PC-9 (cell line): Measurements from ENCODE around the gene ARHGEF33. TPM values are rescaled to one million over a fixed set of nuclear protein-coding genes. Genes with fewer than 3 reads are reported as not detected.

Experiments used
- BruUV-seq: library from RNA; stranded (reverse); fragments of 400-500 nt; replicated peaks from 2 replicates; lab custom pipeline; 2021; lab: Mats Ljungman, UMichigan
- CTCF ChIA-PET: fragments of 300-600 bp; sonication (Branson Sonifier 250); formaldehyde crosslinking; loops from one replicate; lab custom pipeline; 2022; ENCODE audit warnings: antibody characterized with exemption; lab: Charles Lee
- POLR2A ChIA-PET: fragments of 300-600 bp; sonication (Branson Sonifier 250); formaldehyde crosslinking; loops from one replicate; lab custom pipeline; 2022; ENCODE audit warnings: antibody characterized with exemption; ENCODE audit not compliant: unreplicated experiment; lab: Charles Lee
- DNase-seq, 2 experiments: peaks; one replicate each; pipeline versions ENCODE4 v3.0.0 to v3.0.0-alpha.2; 2015 to 2022; ENCODE audit warnings: mixed read lengths in 1 of 2
- H2AFZ ChIP-seq: fragments of 200-600 bp; sonication (generic); 2 replicates; pipeline ENCODE4 v1.8.1; 2017; ENCODE audit warnings: antibody characterized with exemption
- H3F3A ChIP-seq: fragments of 200-600 bp; sonication (generic); 2 replicates; pipeline ENCODE4 v1.8.1; 2017; ENCODE audit warnings: antibody characterized with exemption, mild to moderate bottlenecking, low read depth; ENCODE audit not compliant: insufficient read depth
- H3K27ac ChIP-seq: fragments of 200-600 bp; sonication (generic); 2 replicates; pipeline ENCODE4 v1.6.1; 2016; ENCODE audit warnings: mixed run types
- H3K27me3 ChIP-seq: fragments of 200-600 bp; sonication (generic); 2 replicates; pipeline ENCODE4 v1.6.1; 2016; ENCODE audit warnings: low read depth, mixed run types; ENCODE audit not compliant: insufficient read depth
- H3K36me3 ChIP-seq: fragments of 200-600 bp; sonication (generic); 2 replicates; pipeline ENCODE4 v1.6.1; 2016; ENCODE audit warnings: low read depth, mixed run types
- H3K4me1 ChIP-seq: fragments of 200-600 bp; sonication (generic); replicated peaks from 2 replicates; pipeline ENCODE4 v1.6.1; 2016; ENCODE audit warnings: mixed run types; ENCODE audit not compliant: insufficient read depth
- H3K4me2 ChIP-seq: fragments of 200-600 bp; sonication (generic); 2 replicates; pipeline ENCODE4 v1.6.1; 2017; ENCODE audit warnings: mixed run types
- H3K4me3 ChIP-seq: fragments of 200-600 bp; sonication (generic); 2 replicates; pipeline ENCODE4 v1.6.1; 2016; ENCODE audit warnings: mixed run types
- H3K79me2 ChIP-seq: fragments of 200-600 bp; sonication (generic); 2 replicates; pipeline ENCODE4 v1.6.1; 2017; ENCODE audit warnings: low read depth, mixed run types
- H3K9me2 ChIP-seq: fragments of 200-600 bp; sonication (generic); 2 replicates; pipeline ENCODE4 v1.8.1; 2017; ENCODE audit warnings: mild to moderate bottlenecking; ENCODE audit not compliant: insufficient read depth
- H3K9me3 ChIP-seq: fragments of 200-600 bp; sonication (generic); 2 replicates; pipeline ENCODE4 v1.8.1; 2016; ENCODE audit warnings: low read depth; ENCODE audit not compliant: insufficient read depth
- H4K20me1 ChIP-seq: fragments of 200-600 bp; sonication (generic); 2 replicates; pipeline ENCODE4 v1.8.1; 2017; ENCODE audit not compliant: insufficient read depth
- EZH2 ChIP-seq: fragments of 200-600 bp; sonication (generic); IDR thresholded peaks from 2 replicates; pipeline ENCODE4 v1.8.0; 2017; ENCODE audit warnings: antibody characterized with exemption, low read depth
- intact Hi-C: fragments of 100-400 bp; cut with micrococcal nuclease; formaldehyde crosslinking; loops from one replicate; pipeline ENCODE4 v1.10.0; 2022; ENCODE audit not compliant: unreplicated experiment
- total RNA-seq: library from RNA; stranded (reverse); gene quantifications from 2 replicates; pipeline ENCODE4 v1.2.3, GENCODE V29; 2021
- TF ChIP-seq, protein P1 (sequence below): fragments of 200-600 bp; sonication (generic); conservative IDR thresholded peaks from 2 replicates; pipeline ENCODE4 v1.6.1; 2017; ENCODE audit warnings: mixed run types, antibody characterized with exemption, mild to moderate bottlenecking, moderate library complexity

The ARHGEF33 gene
- total RNA-seq, 1 experiment from 2014 or later, result 1.0 TPM

DNA sequence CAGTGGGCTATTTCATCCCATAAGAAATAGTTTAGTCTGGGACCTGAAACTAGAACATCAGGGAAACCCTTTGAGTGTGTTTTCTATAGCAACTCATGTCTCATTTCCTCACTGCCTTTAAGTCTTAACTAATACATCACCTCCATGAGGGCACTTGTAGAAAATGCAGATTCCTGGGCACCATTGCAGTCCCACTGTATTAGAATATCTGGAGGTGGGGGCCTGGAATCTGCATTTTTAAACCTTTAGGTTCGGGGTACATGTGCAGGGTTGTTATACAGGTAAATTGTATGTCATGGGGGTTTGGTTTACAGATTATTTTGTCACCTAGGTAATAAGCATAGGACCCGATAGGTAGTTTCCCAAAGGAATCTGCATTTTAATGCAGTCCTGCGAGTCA lies 87.4 kb downstream of the ARHGEF33 start:
- Histone ChIP-seq H4K20me1 (no peaks in the 10 kb centered on the region), H3K27me3 (no peaks in the 10 kb centered on the region), H3K9me2 (no peaks in the 10 kb centered on the region), H3K4me2 (no peak overlapping the region), H3F3A (no peaks in the 10 kb centered on the region), H3K9me3 (no peaks in the 10 kb centered on the region), H3K79me2 (no peaks in the 10 kb centered on the region), H3K27ac (no peak overlapping the region), H2AFZ (no peak overlapping the region), H3K4me1 (no peaks in the 10 kb centered on the region), H3K36me3 (no peaks in the 10 kb centered on the region), H3K4me3 (no peak overlapping the region)
- BruUV-seq, result no TSS peak
- CTCF ChIA-PET, result no interaction called here
- TF ChIP-seq, protein P1, sequence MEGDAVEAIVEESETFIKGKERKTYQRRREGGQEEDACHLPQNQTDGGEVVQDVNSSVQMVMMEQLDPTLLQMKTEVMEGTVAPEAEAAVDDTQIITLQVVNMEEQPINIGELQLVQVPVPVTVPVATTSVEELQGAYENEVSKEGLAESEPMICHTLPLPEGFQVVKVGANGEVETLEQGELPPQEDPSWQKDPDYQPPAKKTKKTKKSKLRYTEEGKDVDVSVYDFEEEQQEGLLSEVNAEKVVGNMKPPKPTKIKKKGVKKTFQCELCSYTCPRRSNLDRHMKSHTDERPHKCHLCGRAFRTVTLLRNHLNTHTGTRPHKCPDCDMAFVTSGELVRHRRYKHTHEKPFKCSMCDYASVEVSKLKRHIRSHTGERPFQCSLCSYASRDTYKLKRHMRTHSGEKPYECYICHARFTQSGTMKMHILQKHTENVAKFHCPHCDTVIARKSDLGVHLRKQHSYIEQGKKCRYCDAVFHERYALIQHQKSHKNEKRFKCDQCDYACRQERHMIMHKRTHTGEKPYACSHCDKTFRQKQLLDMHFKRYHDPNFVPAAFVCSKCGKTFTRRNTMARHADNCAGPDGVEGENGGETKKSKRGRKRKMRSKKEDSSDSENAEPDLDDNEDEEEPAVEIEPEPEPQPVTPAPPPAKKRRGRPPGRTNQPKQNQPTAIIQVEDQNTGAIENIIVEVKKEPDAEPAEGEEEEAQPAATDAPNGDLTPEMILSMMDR, result no peak
- TF ChIP-seq EZH2, result no peak
- no peak for DNase-seq
- intact Hi-C loops, result no loop called here
- POLR2A ChIA-PET, result no interaction called here

DNA sequence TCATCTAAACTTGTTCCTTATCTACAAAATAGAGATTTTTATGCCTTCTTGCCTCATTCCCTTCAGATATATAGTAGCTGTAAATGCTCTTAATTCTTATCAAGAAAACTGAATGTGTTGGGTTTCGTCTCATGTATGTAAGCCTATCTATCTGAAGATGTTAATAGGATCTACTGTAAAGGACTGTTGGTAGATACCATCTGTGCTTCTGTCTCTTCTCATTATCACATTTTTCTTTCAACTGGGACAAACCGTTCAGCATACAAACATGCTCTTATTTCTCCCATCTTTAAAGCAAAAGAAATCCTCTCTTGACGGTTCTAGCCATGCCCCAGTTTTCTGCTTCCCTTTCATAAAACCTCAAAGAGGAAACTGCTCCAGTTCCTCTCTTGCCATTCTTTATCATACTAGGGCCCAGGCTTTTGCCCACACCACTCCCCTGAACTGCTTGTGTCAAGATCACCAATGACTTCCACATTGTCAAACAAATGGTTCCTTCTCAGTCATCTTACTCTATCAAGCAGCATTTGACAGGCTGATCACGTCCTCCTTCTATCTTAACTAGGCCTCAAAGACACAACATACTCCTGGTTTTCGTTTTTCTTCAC lies 88.7 kb downstream of the ARHGEF33 start:
- POLR2A ChIA-PET, result no interaction called here
- no peaks in the 10 kb centered on the region for H3K4me1 ChIP-seq
- no TSS peak for BruUV-seq
- intact Hi-C loops, result no loop called here
- no peak overlapping the region for H3K4me2 ChIP-seq
- H3K36me3 ChIP-seq, result no peaks in the 10 kb centered on the region
- H3K27ac ChIP-seq, result no peak overlapping the region
- no peaks in the 10 kb centered on the region for H3K9me2 ChIP-seq
- H3K9me3 ChIP-seq, result no peaks in the 10 kb centered on the region
- no peak overlapping the region for H3K4me3 ChIP-seq
- CTCF ChIA-PET, result interaction anchor here (1.1 kb wide), 1 partner anchor 24 kb away, joined by 3 read pairs; no protein-coding TSS in a partner anchor
- H3K79me2 ChIP-seq, result no peaks in the 10 kb centered on the region
- H4K20me1 ChIP-seq, result no peaks in the 10 kb centered on the region
- TF ChIP-seq, protein P1, result no peak
- no peak for TF ChIP-seq EZH2
- no peaks in the 10 kb centered on the region for H3F3A ChIP-seq
- H3K27me3 ChIP-seq, result no peaks in the 10 kb centered on the region
- no peak for DNase-seq
- no peak overlapping the region for H2AFZ ChIP-seq

DNA sequence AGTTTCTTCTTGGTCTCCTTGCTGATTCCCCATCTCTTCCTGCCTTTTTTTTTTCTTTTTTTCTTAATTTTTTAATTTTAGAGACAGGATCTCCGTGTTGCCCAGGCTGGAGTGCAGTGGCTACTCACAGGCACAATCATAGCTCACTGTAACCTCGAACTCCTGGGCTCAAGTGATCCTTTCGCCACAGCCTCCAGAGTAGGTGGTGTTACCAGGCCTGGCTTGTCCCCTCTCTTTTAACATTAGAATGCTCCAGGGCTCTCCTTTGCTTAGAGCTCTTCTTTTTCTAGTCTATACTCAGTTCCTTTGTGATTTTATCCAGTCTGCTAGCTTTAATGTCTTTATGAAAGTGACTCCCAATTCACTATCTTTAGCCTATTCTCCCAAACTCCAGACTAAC lies 89.2 kb downstream of the ARHGEF33 start:
- Histone ChIP-seq H3K4me1 (no peaks in the 10 kb centered on the region), H3K36me3 (no peaks in the 10 kb centered on the region), H2AFZ (no peak overlapping the region), H3K4me2 (no peak overlapping the region), H3K27me3 (no peaks in the 10 kb centered on the region), H4K20me1 (no peaks in the 10 kb centered on the region), H3K79me2 (no peaks in the 10 kb centered on the region), H3K9me3 (no peaks in the 10 kb centered on the region), H3K27ac (no peak overlapping the region), H3F3A (no peaks in the 10 kb centered on the region), H3K9me2 (no peaks in the 10 kb centered on the region), H3K4me3 (no peak overlapping the region)
- intact Hi-C loops, result no loop called here
- CTCF ChIA-PET, result interaction anchor here (1.1 kb wide), 1 partner anchor 25 kb away, joined by 3 read pairs; no protein-coding TSS in a partner anchor
- no TSS peak for BruUV-seq
- POLR2A ChIA-PET, result no interaction called here
- no peak for DNase-seq
- TF ChIP-seq, protein P1, result no peak
- TF ChIP-seq EZH2, result no peak
